Activated CD4-positive, alpha-beta T cell treated with anti-CD3 and anti-CD28 coated beads, Interleukin-10, Interleukin-2, amounts not matched to agents 100 ng/mL and 50 ng/mL, durations not matched to agents 16 hours and 8 hours (primary cell): Measurements from ENCODE around the gene EEPD1.
"Not testable (repeated sequence)": the region's sequence is repeated elsewhere in the genome, so short reads cannot be mapped to it uniquely, and the experiment has no call there.

Source experiments
- DNase-seq: peaks from one replicate; pipeline ENCODE4 v3.0.0-alpha.2; 2020

The EEPD1 gene

DNA sequence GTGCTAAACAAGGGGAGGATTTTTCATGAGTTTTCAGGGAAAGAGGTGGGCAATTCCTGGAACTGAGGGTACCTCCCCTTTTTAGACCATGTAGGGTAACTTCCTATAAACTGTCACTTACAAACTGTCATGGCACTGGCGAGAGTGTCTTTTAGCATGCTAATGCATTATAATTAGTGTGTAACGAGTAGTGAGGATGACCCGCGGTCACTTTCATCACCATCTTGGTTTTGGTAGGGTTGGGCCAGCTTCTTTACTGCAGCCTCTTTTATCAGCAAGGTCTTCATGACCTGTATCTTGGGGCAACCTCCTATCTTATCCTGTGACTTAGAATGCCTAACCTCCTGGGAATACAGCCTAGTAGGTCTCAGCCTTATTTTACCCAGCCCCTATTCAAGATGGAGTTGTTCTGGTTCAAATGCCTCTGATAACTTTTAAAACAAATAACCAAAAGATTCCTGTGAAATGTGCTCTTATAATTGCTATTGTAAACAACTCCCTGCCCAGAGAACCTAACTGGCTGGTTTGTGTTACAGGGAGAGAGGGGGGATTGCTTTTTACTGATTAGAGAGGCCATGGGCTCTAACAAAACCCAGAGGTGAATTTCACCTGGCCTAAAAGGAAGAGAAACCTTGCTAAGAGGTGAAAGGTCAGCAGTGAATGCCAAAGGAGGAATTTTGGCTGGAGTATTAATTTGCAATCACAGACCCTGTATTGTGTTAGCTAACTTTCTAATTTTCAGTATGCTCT, 64.3 kb downstream of the EEPD1 start:
- no peak for DNase-seq

DNA sequence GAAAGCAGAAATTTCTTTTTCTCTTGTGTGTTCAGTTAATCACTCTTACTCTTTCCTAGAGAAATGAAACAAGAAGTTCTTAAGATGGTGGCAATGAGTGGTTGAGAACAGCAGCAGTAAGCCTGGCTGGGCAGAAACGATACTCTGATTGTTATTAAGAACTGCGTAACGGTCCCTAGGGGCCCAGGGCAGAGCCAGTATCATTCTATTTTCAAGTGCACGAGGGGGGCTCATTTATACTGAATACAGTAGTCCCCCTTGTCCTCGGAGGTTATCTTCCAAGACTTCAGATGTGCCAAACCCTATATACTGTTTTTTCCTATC, 64.9 kb downstream of the EEPD1 start:
- DNase-seq = no peak

DNA sequence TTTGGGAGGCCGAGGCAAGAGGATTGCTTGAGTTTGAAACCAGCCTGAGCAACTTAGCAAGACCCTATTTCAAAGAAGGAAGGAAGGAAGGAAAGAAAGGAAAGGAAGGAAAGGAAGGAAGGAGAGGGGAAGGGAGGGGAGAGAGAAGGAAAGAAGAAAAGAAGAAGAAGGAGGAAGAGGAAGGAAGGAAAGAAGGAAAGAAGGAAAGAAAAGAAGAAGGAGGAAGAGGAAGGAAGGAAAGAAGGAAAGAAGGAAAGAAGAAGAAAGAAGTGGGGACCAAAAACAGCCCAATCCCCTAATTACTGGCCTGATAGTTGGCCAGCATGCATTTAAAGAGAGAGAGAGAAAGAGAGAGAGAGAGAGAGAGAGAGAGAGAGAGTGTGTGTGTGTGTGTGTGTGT, 66.4 kb downstream of the EEPD1 start:
- no peak for DNase-seq

DNA sequence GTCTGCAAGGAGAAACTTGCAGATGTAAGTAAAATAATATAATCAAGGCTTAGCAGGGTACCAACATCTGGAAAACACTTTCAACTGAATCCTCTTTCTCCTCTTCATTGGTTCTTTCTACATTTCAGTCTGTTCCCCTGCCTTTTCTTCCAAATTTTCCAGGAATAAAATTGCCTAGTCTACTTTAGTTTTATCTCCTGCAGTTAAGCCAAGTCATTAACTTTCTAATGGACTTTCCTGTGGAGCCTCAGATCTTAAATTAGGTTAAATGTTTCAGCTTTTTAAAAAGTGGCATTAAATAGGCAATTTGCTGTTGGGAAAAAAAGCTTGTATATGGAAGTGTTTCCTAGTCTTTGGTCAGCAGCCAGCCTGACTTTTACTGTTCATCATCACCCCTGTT, 70.8 kb downstream of the EEPD1 start:
- DNase-seq = no peak

DNA sequence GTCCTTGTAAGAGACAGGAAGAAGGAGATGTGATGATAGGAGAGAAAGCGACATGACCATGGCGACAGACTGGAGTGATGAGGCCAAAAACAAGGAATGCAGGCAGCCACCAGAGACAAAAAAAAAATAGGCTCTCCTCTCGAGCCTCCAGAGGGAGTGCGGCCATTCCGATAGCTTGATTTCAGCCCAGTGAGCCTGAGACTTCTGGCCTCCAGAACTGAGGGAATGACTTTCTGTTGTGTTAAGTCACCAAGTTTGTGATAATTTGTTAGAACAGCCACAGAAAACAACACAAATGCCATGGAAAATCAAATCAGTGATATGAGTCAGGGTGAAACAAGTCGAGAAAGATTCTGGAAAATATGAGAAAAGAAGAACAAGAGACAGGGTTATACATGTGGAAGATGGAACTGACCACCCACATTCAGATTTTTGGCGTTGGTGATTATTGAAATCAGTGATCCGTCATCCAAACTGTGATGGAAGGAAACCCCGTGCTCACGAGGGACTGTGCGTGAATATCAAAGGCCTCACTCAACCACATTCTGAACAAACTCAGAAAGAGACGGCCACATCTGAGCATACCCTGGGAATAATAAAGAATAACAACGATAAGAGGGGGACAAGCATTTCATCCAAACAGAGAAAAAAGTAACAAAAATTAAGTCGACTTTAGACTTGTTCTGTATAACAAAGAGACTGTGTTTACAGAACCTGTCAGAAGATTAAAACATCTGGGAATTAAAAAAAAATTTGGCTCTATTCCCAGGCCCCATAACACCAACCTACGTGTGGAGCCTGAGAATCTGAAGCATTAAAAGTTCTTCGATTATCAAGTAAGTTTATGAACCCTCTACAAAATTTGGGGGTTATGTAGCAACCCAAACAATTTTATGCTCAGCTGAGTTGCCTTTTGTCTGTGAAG, 72.1 kb downstream of the EEPD1 start:
- no peak for DNase-seq

DNA sequence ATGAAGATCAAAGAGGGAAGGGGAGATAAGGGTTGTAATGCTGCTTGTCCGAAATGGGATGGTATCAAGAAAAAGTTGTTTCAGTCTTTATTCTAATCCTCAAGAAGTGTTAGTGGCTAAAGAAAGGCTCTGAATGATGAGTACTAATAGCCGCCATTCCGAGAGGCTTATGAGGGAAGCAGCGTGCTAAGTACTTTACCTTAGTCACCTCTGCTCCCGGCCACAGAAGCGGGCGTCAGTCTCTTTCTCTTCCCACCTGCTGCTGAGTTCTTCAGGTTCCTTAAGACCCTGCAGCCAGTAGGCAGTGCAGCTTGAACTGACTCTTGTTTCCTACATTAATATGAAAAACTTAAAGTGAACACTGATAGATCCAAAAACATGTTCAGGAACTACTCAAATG, 73.1 kb downstream of the EEPD1 start:
- DNase-seq = no peak

DNA sequence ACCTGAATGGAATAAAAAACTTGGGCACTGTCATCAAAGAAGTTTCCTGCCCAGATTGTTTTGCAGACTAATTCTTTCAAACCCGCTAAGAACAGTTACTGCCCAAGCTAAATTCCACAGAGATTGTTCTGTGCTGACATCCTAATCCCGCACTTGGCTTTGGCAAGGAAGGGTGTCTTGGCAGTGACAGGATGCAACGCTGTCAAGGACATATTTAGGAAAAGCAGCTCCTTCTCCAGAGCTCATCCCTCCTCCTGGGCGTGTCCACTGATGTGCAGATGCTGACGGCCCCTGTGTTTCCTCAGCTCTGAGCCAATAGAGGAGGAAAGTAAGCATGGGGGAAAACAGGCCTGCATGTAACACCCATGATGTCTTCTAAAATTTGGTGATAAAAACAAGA, 74.2 kb downstream of the EEPD1 start:
- DNase-seq = no peak

- no peak for DNase-seq
Observed at GRCh38 chr7:36228039-36228438, 75.0 kb downstream of the EEPD1 start.

DNA sequence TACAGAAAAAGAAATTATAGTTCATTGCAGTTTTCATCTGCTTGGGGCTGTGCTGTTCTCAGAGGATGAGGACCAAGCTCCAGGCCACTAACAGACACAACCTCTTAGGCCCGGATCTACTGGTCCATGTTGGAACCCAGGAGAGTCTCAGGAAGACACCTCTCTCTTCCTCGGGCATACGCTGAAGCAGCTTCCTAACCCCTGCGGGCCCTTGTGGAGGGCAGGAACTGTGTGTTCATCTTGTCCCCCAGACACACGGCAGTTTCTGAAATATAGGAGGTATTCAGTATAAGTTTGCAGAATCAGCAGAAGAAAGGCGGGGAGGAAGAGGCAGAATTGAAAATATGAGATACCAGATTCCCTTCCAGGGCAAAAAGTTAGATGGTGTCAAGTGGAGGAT, 78.4 kb downstream of the EEPD1 start:
- DNase-seq = no peak

- no peak for DNase-seq
Observed at GRCh38 chr7:36232555-36232954, 79.5 kb downstream of the EEPD1 start.

- DNase-seq = no peak
Observed at GRCh38 chr7:36232971-36233550, 80.0 kb downstream of the EEPD1 start.

DNA sequence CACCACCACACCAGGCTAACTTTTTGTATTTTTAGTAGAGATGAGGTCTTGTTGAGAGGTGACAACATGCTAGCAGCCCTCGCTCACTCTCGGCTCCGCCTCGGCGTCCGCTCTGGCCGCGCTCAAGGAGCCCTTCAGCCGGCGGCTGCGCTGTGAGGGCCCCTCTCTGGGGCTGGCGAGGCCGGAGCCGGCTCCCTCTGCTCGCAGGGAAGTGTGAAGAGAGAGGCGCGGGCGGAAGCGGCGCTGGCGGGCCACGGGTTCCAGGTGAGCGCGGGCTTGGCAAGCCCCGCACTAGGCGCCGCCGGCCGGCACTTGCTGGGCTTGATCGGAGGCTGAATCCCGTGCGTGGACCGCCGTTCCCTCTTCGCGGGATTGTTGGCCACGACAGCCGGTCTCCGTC, 83.0 kb downstream of the EEPD1 start:
- DNase-seq = no peak

- no peak for DNase-seq
Observed at GRCh38 chr7:36238138-36238537, 85.1 kb downstream of the EEPD1 start.

DNA sequence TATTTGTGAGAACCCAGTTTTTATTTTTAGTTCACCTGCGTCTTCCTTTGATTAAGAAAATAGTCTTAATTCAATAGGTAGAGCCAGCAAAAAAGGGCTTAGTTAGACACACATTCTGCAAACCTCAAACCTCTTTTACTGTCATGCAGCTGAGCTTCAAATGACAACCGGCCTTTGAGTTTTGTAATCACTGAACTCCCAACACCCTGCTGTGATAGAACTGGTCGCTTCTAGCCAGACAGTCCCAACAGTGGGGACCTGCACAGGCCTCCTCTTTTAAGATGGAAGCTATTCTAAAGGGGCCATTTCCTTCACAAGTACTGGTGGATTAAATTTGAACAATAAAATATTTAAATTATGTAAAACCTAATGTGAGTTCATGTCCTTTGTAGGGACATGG, 90.3 kb downstream of the EEPD1 start:
- DNase-seq = not testable (repeated sequence)

DNA sequence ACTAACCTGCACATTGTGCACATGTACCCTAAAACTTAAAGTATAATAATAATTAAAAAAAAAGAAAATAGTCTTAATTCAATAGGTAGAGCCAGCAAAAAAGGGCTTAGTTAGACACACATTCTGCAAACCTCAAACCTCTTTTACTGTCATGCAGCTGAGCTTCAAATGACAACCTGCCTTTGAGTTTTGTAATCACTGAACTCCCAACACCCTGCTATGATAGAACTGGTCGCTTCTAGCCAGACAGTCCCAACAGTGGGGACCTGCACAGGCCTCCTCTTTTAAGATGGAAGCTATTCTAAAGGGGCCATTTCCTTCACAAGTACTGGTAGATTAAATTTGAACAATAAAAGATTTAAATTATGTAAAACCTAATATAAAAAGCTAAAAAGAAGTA, 90.9 kb downstream of the EEPD1 start:
- DNase-seq = not testable (repeated sequence)

- no peak for DNase-seq
Observed at GRCh38 chr7:36244429-36244828, 91.4 kb downstream of the EEPD1 start.

- no peak for DNase-seq
Observed at GRCh38 chr7:36245684-36246299, 92.7 kb downstream of the EEPD1 start.

GRCh38 chr7:36249091-36249490, 96.0 kb downstream of the EEPD1 start:
- DNase-seq = no peak

- DNase-seq = no peak
Observed at GRCh38 chr7:36253699-36254098, 100.6 kb downstream of the EEPD1 start.

DNA sequence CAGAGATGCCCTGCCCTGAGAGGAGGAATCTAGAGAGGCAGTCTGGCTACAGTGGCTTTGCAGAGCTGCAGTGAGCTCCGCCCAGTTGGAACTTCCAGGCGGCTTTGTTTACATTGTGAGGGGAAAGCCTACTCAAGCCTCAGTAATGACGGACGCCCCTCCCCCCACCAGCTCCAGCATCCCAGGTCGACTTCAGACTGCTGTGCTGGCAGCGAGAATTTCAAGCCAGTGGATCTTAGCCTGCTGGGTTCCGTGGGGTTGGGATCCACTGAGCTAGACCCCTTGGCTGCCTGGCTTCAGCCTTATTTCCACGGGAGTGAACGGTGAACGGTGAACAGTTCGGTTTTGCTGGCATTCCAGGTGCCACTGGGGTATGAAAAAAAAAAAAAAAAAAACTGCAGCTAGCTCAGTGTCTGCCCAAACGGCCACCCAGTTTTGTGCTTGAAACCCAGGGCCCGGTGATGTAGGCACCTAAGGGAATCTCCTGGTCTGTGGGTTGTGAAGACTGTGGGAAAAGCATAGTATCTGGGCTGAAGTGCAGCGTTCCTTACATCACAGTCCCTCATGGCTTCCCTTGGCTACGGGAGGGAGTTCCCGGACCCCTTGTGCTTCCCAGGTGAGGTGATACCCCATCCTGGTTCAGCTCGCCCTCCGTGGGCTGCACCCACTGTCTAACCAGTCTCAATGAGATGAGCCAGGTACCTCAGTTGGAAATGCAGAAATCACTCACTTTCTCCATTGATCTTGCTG, 105.6 kb downstream of the EEPD1 start:
- not testable (repeated sequence) for DNase-seq

GRCh38 chr7:36260481-36260880, 107.4 kb downstream of the EEPD1 start:
- DNase-seq = no peak

DNA sequence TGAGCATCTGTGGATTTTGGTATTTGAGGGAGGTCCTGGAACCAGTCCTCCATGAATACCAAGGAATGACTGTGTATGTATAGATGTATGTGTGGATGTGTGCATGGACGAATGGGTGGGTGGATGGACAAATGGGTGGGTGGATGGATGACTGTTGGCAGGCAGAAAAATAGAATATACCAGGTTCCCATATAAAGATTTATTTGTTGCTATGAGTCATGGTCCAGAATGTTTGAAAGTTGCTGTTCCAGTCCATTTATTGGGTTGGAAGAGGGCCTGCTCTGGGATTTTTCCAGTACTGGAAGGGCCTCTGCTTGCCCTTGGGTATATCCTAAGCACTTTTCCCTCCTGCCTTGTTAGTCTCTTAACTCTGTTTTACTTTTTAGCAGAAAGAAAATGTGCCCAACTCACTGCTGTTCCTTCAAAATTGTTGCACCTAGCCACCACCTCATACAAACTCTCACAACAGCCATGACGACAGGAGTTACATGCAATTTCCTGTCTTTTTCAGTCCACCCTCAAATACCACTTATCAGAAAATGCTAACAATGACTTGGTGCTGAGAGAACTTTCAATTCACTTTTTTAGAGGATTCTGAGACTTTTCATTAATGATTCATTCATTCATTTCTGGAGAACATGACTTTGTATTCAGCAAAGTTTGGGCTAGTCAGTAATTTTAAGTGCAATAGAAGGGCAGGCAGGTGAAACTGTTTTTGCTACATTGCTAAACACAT, 108.1 kb downstream of the EEPD1 start:
- DNase-seq = no peak
